DND-41 (cell line): ENCODE data around the gene SRD5A1.

Source experiments
- ATAC-seq: fragments of 200-7000 bp; cut with Tn5 transposase; 3 replicates; pipeline ENCODE4 v1.9.1; 2021; ENCODE audit warnings: low read depth; ENCODE audit not compliant: insufficient read depth
- DNase-seq: peaks from one replicate; pipeline ENCODE4 v3.0.0-alpha.2; 2020
- H2AFZ ChIP-seq: 2 replicates; pipeline ENCODE4 v1.6.0; 2012; ENCODE audit warnings: low read depth, low read length
- H3K27ac ChIP-seq: 2 replicates; pipeline ENCODE4 v1.5.1; 2012; ENCODE audit warnings: low read length, inconsistent platforms
- H3K27me3 ChIP-seq: fragments of 200-600 bp; sonication (generic); 2 replicates; pipeline ENCODE4 v1.6.0; 2012; ENCODE audit warnings: low read length, mild to moderate bottlenecking, inconsistent platforms; ENCODE audit not compliant: insufficient read depth, poor library complexity
- H3K36me3 ChIP-seq: 2 replicates; pipeline ENCODE4 v1.5.1; 2012; ENCODE audit warnings: low read length, inconsistent platforms; ENCODE audit not compliant: insufficient read depth
- H3K4me1 ChIP-seq: 2 replicates; pipeline ENCODE4 v1.5.1; 2012; ENCODE audit warnings: mild to moderate bottlenecking, low read length; ENCODE audit not compliant: insufficient read depth
- H3K4me2 ChIP-seq: 2 replicates; pipeline ENCODE4 v1.6.0; 2012; ENCODE audit warnings: mild to moderate bottlenecking, moderate library complexity, low read length, inconsistent platforms; ENCODE audit not compliant: insufficient read depth
- H3K4me3 ChIP-seq, 2 experiments: fragments of 200-600 bp in 1 of 2; shearing (Covaris generic) in 1 of 2; 2 replicates each; pipeline ENCODE4 v1.5.1; 2012 to 2016; ENCODE audit warnings: inconsistent platforms in 2 of 2, low read length in 2 of 2, mild to moderate bottlenecking in 2 of 2, low read depth in 1 of 2, moderate library complexity in 1 of 2
- H3K79me2 ChIP-seq: 2 replicates; pipeline ENCODE4 v1.6.0; 2012; ENCODE audit warnings: low read length, inconsistent platforms; ENCODE audit not compliant: insufficient read depth
- H3K9ac ChIP-seq: 2 replicates; pipeline ENCODE4 v1.6.0; 2012; ENCODE audit warnings: low read depth, mild to moderate bottlenecking, inconsistent platforms, low read length, moderate library complexity
- H3K9me3 ChIP-seq: 2 replicates; pipeline ENCODE4 v1.5.1; 2012; ENCODE audit warnings: low read length, moderate library complexity, mild to moderate bottlenecking, inconsistent platforms; ENCODE audit not compliant: insufficient read depth, severe bottlenecking
- H4K20me1 ChIP-seq: 2 replicates; pipeline ENCODE4 v1.6.0; 2012; ENCODE audit warnings: low read length; ENCODE audit not compliant: insufficient read depth
- CTCF ChIP-seq: IDR thresholded peaks from 2 replicates; pipeline ENCODE4 v1.5.1; 2012; ENCODE audit warnings: borderline replicate concordance, low read length, moderate library complexity, mild to moderate bottlenecking; ENCODE audit not compliant: poor library complexity, severe bottlenecking; ENCODE audit errors: extremely low read depth
- EZH2 ChIP-seq: IDR thresholded peaks from 3 replicates; pipeline ENCODE4 v1.6.1; 2012; ENCODE audit warnings: borderline replicate concordance, low read depth, mild to moderate bottlenecking, moderate library complexity, low read length, inconsistent platforms; ENCODE audit not compliant: severe bottlenecking

Gene SRD5A1

GRCh38 chr5:6607559-6607936 is 25.7 kb upstream of the SRD5A1 start:
- ATAC-seq (no peak), DNase-seq (no peak)
- Histone ChIP-seq H3K79me2 (peaks cover 19% of the 10 kb centered on the region; the same call in 1 of the 2 replicates), H2AFZ (no peak overlapping the region), H3K4me1 (no peaks in the 10 kb centered on the region), H3K4me2 (no peak overlapping the region), H3K36me3 (peaks cover 96% of the 10 kb centered on the region), H3K4me3 (no peak overlapping the region), H3K27ac (no peak overlapping the region), H3K9me3 (no peaks in the 10 kb centered on the region), H3K9ac (no peak overlapping the region), H3K27me3 (no peaks in the 10 kb centered on the region), H4K20me1 (peaks cover 32% of the 10 kb centered on the region)
- TF ChIP-seq EZH2 (no peak), CTCF (no peak)

GRCh38 chr5:6608016-6608415 is 25.2 kb upstream of the SRD5A1 start:
- DNase-seq = no peak
- Histone ChIP-seq H2AFZ (no peak overlapping the region), H3K27me3 (no peaks in the 10 kb centered on the region), H3K27ac (no peak overlapping the region), H3K4me1 (no peaks in the 10 kb centered on the region), H4K20me1 (peaks cover 37% of the 10 kb centered on the region), H3K4me3 (no peak overlapping the region), H3K9me3 (no peaks in the 10 kb centered on the region), H3K36me3 (peaks cover 96% of the 10 kb centered on the region), H3K79me2 (peaks cover 24% of the 10 kb centered on the region; the same call in 1 of the 2 replicates), H3K9ac (no peak overlapping the region), H3K4me2 (no peak overlapping the region)
- TF ChIP-seq CTCF (no peak), EZH2 (no peak)
- no peak for ATAC-seq

GRCh38 chr5:6611334-6612256 is 21.6 kb upstream of the SRD5A1 start:
- Histone ChIP-seq H3K36me3 (peaks cover 97% of the 10 kb centered on the region), H4K20me1 (peaks cover 65% of the 10 kb centered on the region), H3K27me3 (no peaks in the 10 kb centered on the region), H3K9ac (no peak overlapping the region), H3K9me3 (no peaks in the 10 kb centered on the region), H3K4me1 (no peaks in the 10 kb centered on the region), H3K4me3 (no peak overlapping the region), H3K27ac (no peak overlapping the region), H3K79me2 (peaks cover 58% of the 10 kb centered on the region), H3K4me2 (no peak overlapping the region), H2AFZ (no peak overlapping the region)
- ATAC-seq (no peak), DNase-seq (no peak)
- TF ChIP-seq CTCF (no peak), EZH2 (no peak)
